ENCODE results near the gene RNF26.

RNF26 gene

DNA sequence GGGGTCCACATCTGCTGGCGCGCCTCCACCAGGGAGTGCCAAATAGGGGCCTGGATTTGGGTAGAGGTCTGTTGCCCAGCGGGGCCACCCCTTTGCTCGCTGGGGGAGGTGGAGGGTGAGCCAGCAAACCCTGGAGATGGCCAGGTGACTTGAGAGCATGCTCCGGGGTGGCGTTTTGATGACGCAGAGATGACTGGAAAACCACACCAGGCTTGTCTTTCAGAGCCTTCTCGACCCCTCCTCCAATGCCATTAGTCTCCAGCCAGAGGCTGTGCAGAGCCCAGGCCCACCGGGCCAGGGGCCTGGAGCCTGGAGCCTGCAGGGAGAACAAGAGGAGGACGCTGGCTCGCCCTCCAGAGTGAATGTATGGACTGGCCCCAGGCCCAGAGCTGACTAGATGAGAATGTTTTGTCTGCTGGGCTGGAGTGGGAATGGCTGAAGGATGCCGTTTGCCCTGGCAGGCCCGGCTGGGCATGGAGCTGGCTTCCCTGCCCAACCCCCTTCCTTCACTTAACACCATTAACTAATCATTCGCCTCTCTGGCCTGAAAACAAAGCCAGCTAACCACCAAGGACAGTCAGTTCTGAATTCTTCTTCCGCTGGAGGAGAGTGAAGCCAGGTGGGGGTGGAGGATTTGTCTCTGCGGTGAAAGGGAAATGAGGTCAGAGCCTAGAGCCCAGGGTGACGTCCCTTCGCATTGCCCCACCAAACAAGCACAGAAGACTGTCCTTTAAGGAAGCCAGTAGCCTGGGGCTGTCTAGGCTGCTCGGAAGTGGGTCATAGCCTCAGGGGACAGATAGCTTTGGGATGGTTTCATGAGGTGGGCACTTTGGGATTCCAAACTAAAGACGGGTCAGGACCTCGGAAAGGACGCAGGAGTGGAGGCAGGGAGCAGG is 15.8 kb upstream of the RNF26 start:
- WGBS (ENCODE audit: insufficient coverage), result 87% methylated on average over 16 of the region's 22 CpGs
- no peak overlapping the region for H3K4me3 ChIP-seq (ENCODE audit: control insufficient read depth in 1 of 7, extremely low read depth in 1 of 7, insufficient read depth in 4 of 7, low read depth in 2 of 7, low read length in 6 of 7)
- no peaks in the 10 kb centered on the region for H3K9me3 ChIP-seq (ENCODE audit: control extremely low read depth in 1 of 5, control insufficient read depth in 4 of 5, insufficient read depth in 2 of 5, low read depth in 1 of 5, low read length in 4 of 5)
- peak overlapping the region in 1 of 2 experiments; percentile 63 for H3K27ac ChIP-seq (ENCODE audit: insufficient read depth in 1 of 2, low read depth in 1 of 2, low read length in 2 of 2, poor library complexity in 1 of 2, severe bottlenecking in 2 of 2)
- DNase-seq, result peak in 1 of 3 donors; percentile 34
- ChIA-PET CTCF (interaction anchor here (1.6 to 4.1 kb wide), 3 partner anchors 11 to 38 kb away, joined by 4 to 20 read pairs (median 7); no protein-coding TSS in a partner anchor), POLR2A (interaction anchor here (2.0 kb wide), 1 partner anchor 10 kb away, joined by 6 read pairs; no protein-coding TSS in a partner anchor)
- H3K4me1 ChIP-seq (ENCODE audit: control extremely low read depth in 1 of 4, control insufficient read depth in 4 of 4, insufficient read depth in 4 of 4, low read length in 3 of 4), result peaks cover 0 to 48% (median 42%) of the 10 kb centered on the region in 4 experiments
- no peaks in the 10 kb centered on the region for H3K36me3 ChIP-seq (ENCODE audit: control insufficient read depth in 4 of 4, insufficient read depth in 4 of 4, low read length in 3 of 4)
- H3K27me3 ChIP-seq (replicated peaks in 2 of 5; ENCODE audit: control insufficient read depth in 4 of 5, insufficient read depth in 5 of 5, low read length in 4 of 5), result peaks cover 0 to 66% (median 39%) of the 10 kb centered on the region in 5 experiments

DNA sequence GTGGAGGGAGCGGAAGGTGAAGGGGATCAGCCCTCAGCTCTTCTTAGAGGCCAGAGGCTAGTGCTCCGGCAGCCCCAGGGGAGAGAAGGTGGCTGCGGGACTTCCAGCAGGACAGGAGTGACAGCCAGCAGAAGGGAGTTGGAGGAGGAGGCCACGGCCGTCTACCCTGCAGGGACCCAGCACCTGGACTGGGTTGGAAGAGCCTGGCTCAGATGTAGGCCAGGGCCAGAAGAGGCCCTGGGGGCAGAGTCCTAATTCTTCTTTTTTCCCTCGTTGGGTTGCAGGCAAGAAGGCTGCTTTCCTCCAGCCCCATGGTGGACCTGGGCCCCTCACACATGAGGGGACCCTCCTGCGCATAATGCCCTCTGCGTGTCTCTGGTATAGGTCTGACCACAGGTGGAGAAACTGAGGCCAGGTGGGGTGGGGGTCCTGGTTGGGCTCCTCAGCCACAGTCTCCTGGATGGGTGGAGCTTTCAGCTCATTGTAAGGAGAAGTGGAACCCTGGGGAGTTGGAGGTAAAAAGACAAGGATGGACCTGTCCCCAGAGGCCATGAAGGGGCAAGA is 15.1 kb upstream of the RNF26 start:
- H3K9me3 ChIP-seq (ENCODE audit: control extremely low read depth in 1 of 5, control insufficient read depth in 4 of 5, insufficient read depth in 2 of 5, low read depth in 1 of 5, low read length in 4 of 5), result no peaks in the 10 kb centered on the region
- peaks cover 0 to 48% (median 42%) of the 10 kb centered on the region in 4 experiments for H3K4me1 ChIP-seq (ENCODE audit: control extremely low read depth in 1 of 4, control insufficient read depth in 4 of 4, insufficient read depth in 4 of 4, low read length in 3 of 4)
- no peak overlapping the region for H3K4me3 ChIP-seq (ENCODE audit: control insufficient read depth in 1 of 7, extremely low read depth in 1 of 7, insufficient read depth in 4 of 7, low read depth in 2 of 7, low read length in 6 of 7)
- H3K27me3 ChIP-seq (replicated peaks in 2 of 5; ENCODE audit: control insufficient read depth in 4 of 5, insufficient read depth in 5 of 5, low read length in 4 of 5), result peaks cover 0 to 63% (median 38%) of the 10 kb centered on the region in 5 experiments
- CTCF ChIA-PET, result interaction anchor here (1.0 to 4.1 kb wide), 4 partner anchors 12 to 37 kb away, joined by 3 to 20 read pairs (median 6); no protein-coding TSS in a partner anchor
- DNase-seq, result no peak
- H3K27ac ChIP-seq (ENCODE audit: insufficient read depth in 1 of 2, low read depth in 1 of 2, low read length in 2 of 2, poor library complexity in 1 of 2, severe bottlenecking in 2 of 2), result peak overlapping the region in 1 of 2 experiments; percentile 63
- POLR2A ChIA-PET, result interaction anchor here (2.0 kb wide), 1 partner anchor 11 kb away, joined by 6 read pairs; no protein-coding TSS in a partner anchor
- no peaks in the 10 kb centered on the region for H3K36me3 ChIP-seq (ENCODE audit: control insufficient read depth in 4 of 4, insufficient read depth in 4 of 4, low read length in 3 of 4)
- 96% methylated on average over 6 of the region's 8 CpGs for WGBS (ENCODE audit: insufficient coverage)

DNA sequence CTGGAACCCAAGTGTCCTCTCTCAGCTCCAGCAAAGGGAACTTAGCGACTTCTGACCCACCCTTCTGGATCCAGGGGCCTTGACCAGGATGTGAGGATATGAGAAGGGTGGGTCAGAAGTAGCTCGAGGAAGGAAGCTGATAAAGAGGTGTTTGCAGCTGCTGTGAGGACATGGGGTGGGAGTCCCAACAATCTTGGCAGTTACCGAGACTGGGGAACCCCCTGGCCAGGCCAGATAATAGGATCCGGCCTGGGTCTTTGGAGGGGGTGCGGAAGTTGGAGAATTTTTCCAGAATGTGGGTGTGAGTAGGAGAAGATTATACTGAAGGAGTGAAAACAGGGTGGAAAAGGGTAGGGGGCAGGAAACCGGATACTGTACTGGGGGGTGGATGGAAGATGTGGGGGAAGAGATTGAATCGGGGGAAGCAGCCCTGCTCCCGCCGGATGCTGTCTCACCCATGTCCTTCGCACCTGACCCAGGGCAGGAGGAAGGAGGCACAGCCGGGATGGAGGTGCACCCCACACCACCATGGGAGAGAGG is 14.6 kb upstream of the RNF26 start:
- POLR2A ChIA-PET, result interaction anchor here (2.0 kb wide), 1 partner anchor 12 kb away, joined by 6 read pairs; no protein-coding TSS in a partner anchor
- 66% methylated on average over 10 of the region's 11 CpGs for WGBS (ENCODE audit: insufficient coverage)
- peak overlapping the region in 1 of 2 experiments; percentile 63 for H3K27ac ChIP-seq (ENCODE audit: insufficient read depth in 1 of 2, low read depth in 1 of 2, low read length in 2 of 2, poor library complexity in 1 of 2, severe bottlenecking in 2 of 2)
- H3K4me3 ChIP-seq (ENCODE audit: control insufficient read depth in 1 of 7, extremely low read depth in 1 of 7, insufficient read depth in 4 of 7, low read depth in 2 of 7, low read length in 6 of 7), result no peak overlapping the region
- peak in 1 of 3 donors; percentile 19 for DNase-seq
- H3K36me3 ChIP-seq (ENCODE audit: control insufficient read depth in 4 of 4, insufficient read depth in 4 of 4, low read length in 3 of 4), result no peaks in the 10 kb centered on the region
- CTCF ChIA-PET, result interaction anchor here (1.0 to 1.9 kb wide), 3 partner anchors 12 to 36 kb away, joined by 3 to 7 read pairs (median 4); no protein-coding TSS in a partner anchor
- no peaks in the 10 kb centered on the region for H3K9me3 ChIP-seq (ENCODE audit: control extremely low read depth in 1 of 5, control insufficient read depth in 4 of 5, insufficient read depth in 2 of 5, low read depth in 1 of 5, low read length in 4 of 5)
- H3K4me1 ChIP-seq (ENCODE audit: control extremely low read depth in 1 of 4, control insufficient read depth in 4 of 4, insufficient read depth in 4 of 4, low read length in 3 of 4), result peaks cover 0 to 47% (median 42%) of the 10 kb centered on the region in 4 experiments
- H3K27me3 ChIP-seq (replicated peaks in 2 of 5; ENCODE audit: control insufficient read depth in 4 of 5, insufficient read depth in 5 of 5, low read length in 4 of 5), result peaks cover 0 to 58% (median 33%) of the 10 kb centered on the region in 5 experiments

DNA sequence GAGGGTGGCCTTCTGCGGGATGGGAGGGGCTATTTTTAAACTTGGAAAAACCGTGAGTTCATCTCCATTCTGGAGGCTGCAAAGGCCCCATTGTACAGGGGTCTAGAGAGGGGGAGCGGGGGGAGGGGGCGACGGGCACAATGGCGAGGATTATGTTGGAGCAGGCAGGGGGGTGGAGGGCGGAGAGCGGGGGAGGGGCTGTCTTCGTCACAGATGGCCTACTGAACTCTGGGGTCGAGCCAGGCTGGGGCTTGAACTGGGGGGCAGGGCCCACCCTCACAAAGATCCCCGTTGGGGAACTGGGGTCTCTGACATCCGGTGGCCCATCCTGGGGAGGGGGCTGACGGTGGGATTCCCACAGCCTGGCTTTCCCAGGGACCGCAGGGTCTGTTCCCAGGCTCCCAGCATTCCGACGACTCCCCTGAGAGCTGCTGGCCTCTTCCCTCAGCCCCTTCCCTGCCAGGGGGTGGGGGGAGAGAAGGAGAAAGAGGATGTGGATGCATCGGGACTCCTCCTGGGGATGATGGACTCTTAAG is 14.0 kb upstream of the RNF26 start:
- Histone ChIP-seq H3K9me3 (ENCODE audit: control extremely low read depth in 1 of 5, control insufficient read depth in 4 of 5, insufficient read depth in 2 of 5, low read depth in 1 of 5, low read length in 4 of 5) (no peaks in the 10 kb centered on the region), H3K27me3 (replicated peaks in 2 of 5; ENCODE audit: control insufficient read depth in 4 of 5, insufficient read depth in 5 of 5, low read length in 4 of 5) (peaks cover 0 to 52% (median 29%) of the 10 kb centered on the region in 5 experiments), H3K4me1 (ENCODE audit: control extremely low read depth in 1 of 4, control insufficient read depth in 4 of 4, insufficient read depth in 4 of 4, low read length in 3 of 4) (peaks cover 0 to 42% (median 37%) of the 10 kb centered on the region in 4 experiments), H3K4me3 (ENCODE audit: control insufficient read depth in 1 of 7, extremely low read depth in 1 of 7, insufficient read depth in 4 of 7, low read depth in 2 of 7, low read length in 6 of 7) (peak overlapping the region in 5 of 7 experiments; percentile 58 to 82 (median 70)), H3K27ac (ENCODE audit: insufficient read depth in 1 of 2, low read depth in 1 of 2, low read length in 2 of 2, poor library complexity in 1 of 2, severe bottlenecking in 2 of 2) (peak overlapping the region in 1 of 2 experiments; percentile 54), H3K36me3 (ENCODE audit: control insufficient read depth in 4 of 4, insufficient read depth in 4 of 4, low read length in 3 of 4) (no peaks in the 10 kb centered on the region)
- CTCF ChIA-PET, result interaction anchor here (1.0 to 4.6 kb wide), 7 partner anchors 11 to 221 kb away, joined by 3 to 90 read pairs (median 6); partner anchors contain the start of genes C1QTNF5 and RNF26
- POLR2A ChIA-PET, result no interaction called here
- WGBS (ENCODE audit: insufficient coverage), result 58% methylated on average over 11 of the region's 17 CpGs
- DNase-seq, result no peak

DNA sequence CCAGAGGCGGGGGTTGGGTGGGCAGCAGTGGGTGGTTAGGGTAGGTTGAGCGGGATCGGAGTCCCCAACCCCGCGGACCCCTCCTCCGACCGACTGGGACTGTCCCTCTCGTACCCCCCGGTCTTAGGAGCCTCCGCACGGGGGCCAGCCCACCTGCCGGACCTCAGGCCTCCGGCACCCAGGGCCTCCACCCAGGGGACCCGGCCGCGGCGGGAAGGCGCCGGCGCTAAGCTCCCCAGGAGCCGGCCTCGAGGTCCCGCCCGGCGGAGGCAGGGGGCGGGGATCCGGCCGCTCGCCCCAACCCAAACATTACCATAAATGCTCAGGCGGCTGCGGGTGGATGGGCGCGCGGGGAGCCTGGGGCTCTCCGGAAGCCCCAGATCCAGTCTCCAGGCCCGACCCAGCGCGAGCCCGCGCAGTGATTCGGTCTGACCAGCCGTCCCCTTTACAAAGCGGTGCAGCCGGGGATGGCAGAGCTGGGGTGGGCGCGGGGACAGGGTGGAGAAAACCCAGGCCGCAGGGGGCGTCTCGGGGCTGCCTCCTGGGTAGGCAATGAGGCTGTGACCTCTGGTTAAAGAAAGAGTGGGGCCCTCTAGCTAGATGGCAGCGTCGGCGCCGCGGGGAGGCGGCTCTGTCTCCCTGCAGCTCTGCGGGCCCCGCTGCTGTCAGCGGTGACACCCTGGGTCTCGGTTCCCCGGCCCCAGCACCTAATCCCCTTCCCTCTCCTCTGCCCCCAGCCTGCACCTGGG is 13.4 kb upstream of the RNF26 start:
- Histone ChIP-seq H3K27ac (ENCODE audit: insufficient read depth in 1 of 2, low read depth in 1 of 2, low read length in 2 of 2, poor library complexity in 1 of 2, severe bottlenecking in 2 of 2) (peak overlapping the region in 1 of 2 experiments; percentile 54), H3K9me3 (ENCODE audit: control extremely low read depth in 1 of 5, control insufficient read depth in 4 of 5, insufficient read depth in 2 of 5, low read depth in 1 of 5, low read length in 4 of 5) (no peaks in the 10 kb centered on the region), H3K4me3 (ENCODE audit: control insufficient read depth in 1 of 7, extremely low read depth in 1 of 7, insufficient read depth in 4 of 7, low read depth in 2 of 7, low read length in 6 of 7) (peak overlapping the region; percentile 40 to 82 (median 65)), H3K27me3 (replicated peaks in 2 of 5; ENCODE audit: control insufficient read depth in 4 of 5, insufficient read depth in 5 of 5, low read length in 4 of 5) (peaks cover 0 to 46% (median 23%) of the 10 kb centered on the region in 5 experiments), H3K36me3 (ENCODE audit: control insufficient read depth in 4 of 4, insufficient read depth in 4 of 4, low read length in 3 of 4) (no peaks in the 10 kb centered on the region), H3K4me1 (ENCODE audit: control extremely low read depth in 1 of 4, control insufficient read depth in 4 of 4, insufficient read depth in 4 of 4, low read length in 3 of 4) (peaks cover 0 to 36% (median 31%) of the 10 kb centered on the region in 4 experiments)
- ChIA-PET POLR2A (no interaction called here), CTCF (interaction anchor here (0.7 to 4.6 kb wide), 12 partner anchors 10 to 222 kb away, joined by 3 to 90 read pairs (median 4); partner anchors contain the start of genes C1QTNF5 and RNF26)
- WGBS (ENCODE audit: insufficient coverage), result 3% methylated on average over 24 of the region's 60 CpGs
- DNase-seq, result peak in 2 of 3 donors; percentile 45 to 62

DNA sequence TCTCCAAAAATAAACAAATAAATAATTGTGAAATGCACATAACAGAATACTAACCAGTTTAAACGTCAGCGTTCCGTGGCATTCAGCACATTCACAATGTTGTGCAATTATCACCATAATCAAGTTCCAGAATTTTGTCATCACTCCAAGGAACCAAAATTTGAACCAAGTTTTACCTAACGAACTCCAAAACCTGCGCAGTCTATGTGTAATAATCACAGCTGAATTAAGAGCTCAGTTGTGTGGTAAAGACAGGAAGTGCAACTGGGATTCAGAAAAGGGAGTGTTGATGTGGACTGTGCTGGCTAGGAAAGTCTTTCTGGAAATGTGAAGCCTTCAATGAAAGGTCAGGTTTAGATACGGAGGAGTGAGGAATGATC is 12.0 kb upstream of the RNF26 start:
- H3K4me1 ChIP-seq (ENCODE audit: control extremely low read depth in 1 of 4, control insufficient read depth in 4 of 4, insufficient read depth in 4 of 4, low read length in 3 of 4), result peaks cover 0 to 22% (median 18%) of the 10 kb centered on the region in 4 experiments
- peaks cover 0 to 33% (median 20%) of the 10 kb centered on the region in 5 experiments for H3K27me3 ChIP-seq (replicated peaks in 2 of 5; ENCODE audit: control insufficient read depth in 4 of 5, insufficient read depth in 5 of 5, low read length in 4 of 5)
- ChIA-PET POLR2A (no interaction called here), CTCF (interaction anchor here (0.6 to 4.6 kb wide), 14 partner anchors 11 to 170 kb away, joined by 3 to 90 read pairs (median 6); partner anchors contain the start of genes C1QTNF5, CBL, MFRP and RNF26)
- WGBS (ENCODE audit: insufficient coverage), result 73% methylated on average over 5 of the region's 6 CpGs
- no peaks in the 10 kb centered on the region for H3K9me3 ChIP-seq (ENCODE audit: control extremely low read depth in 1 of 5, control insufficient read depth in 4 of 5, insufficient read depth in 2 of 5, low read depth in 1 of 5, low read length in 4 of 5)
- H3K36me3 ChIP-seq (ENCODE audit: control insufficient read depth in 4 of 4, insufficient read depth in 4 of 4, low read length in 3 of 4), result no peaks in the 10 kb centered on the region
- H3K4me3 ChIP-seq (ENCODE audit: control insufficient read depth in 1 of 7, extremely low read depth in 1 of 7, insufficient read depth in 4 of 7, low read depth in 2 of 7, low read length in 6 of 7), result no peak overlapping the region
- no peak overlapping the region for H3K27ac ChIP-seq (ENCODE audit: insufficient read depth in 1 of 2, low read depth in 1 of 2, low read length in 2 of 2, poor library complexity in 1 of 2, severe bottlenecking in 2 of 2)
- DNase-seq, result no peak
